H9 (cell line): Measurements from ENCODE around the gene IGSF5. TPM values are rescaled to one million over a fixed set of nuclear protein-coding genes. Genes with fewer than 3 reads are reported as not detected.

Experiments
- DNase-seq: peaks from one replicate; pipeline ENCODE4 v3.0.0-alpha.2; 2017
- H2AFZ ChIP-seq: one replicate; pipeline ENCODE4 v1.6.1; 2013; ENCODE audit warnings: mild to moderate bottlenecking, low read length, control low read depth, moderate library complexity
- H2AK5ac ChIP-seq: 2 replicates; pipeline ENCODE4 v1.6.1; 2013; ENCODE audit warnings: low read length, control low read depth, mixed read lengths; ENCODE audit not compliant: insufficient read length
- H2BK120ac ChIP-seq: one replicate; pipeline ENCODE4 v1.6.1; 2013; ENCODE audit warnings: low read depth, mild to moderate bottlenecking, low read length, control low read depth, inconsistent platforms; ENCODE audit not compliant: poor library complexity, severe bottlenecking
- H2BK12ac ChIP-seq: 2 replicates; pipeline ENCODE4 v1.6.1; 2013; ENCODE audit warnings: low read length, control low read depth, mixed read lengths, low read depth; ENCODE audit not compliant: insufficient read length
- H2BK15ac ChIP-seq: 2 replicates; pipeline ENCODE4 v1.6.1; 2013; ENCODE audit warnings: low read depth, low read length, control low read depth
- H2BK20ac ChIP-seq: one replicate; pipeline ENCODE4 v1.6.1; 2013; ENCODE audit warnings: low read depth, mild to moderate bottlenecking, low read length, control low read depth, inconsistent platforms; ENCODE audit not compliant: poor library complexity, severe bottlenecking
- H2BK5ac ChIP-seq: 2 replicates; pipeline ENCODE4 v1.6.1; 2013; ENCODE audit warnings: low read length, control low read depth, mixed read lengths; ENCODE audit not compliant: insufficient read length
- H3K14ac ChIP-seq: 2 replicates; pipeline ENCODE4 v1.6.1; 2013; ENCODE audit warnings: low read length, control low read depth; ENCODE audit not compliant: insufficient read depth
- H3K18ac ChIP-seq: 2 replicates; pipeline ENCODE4 v1.6.1; 2013; ENCODE audit warnings: low read depth, mild to moderate bottlenecking, mixed read lengths, low read length, control low read depth; ENCODE audit not compliant: insufficient read length
- H3K23ac ChIP-seq: 2 replicates; pipeline ENCODE4 v1.6.1; 2013; ENCODE audit warnings: low read length, control low read depth, mixed read lengths, low read depth; ENCODE audit not compliant: insufficient read length
- H3K23me2 ChIP-seq: 2 replicates; pipeline ENCODE4 v1.6.1; 2013; ENCODE audit warnings: low read depth, mild to moderate bottlenecking, mixed read lengths, low read length, control low read depth; ENCODE audit not compliant: insufficient read length, poor library complexity, severe bottlenecking
- H3K27ac ChIP-seq: 2 replicates; pipeline ENCODE4 v1.5.1; 2013; ENCODE audit warnings: low read length, control low read depth, mixed read lengths, low read depth; ENCODE audit not compliant: insufficient read length
- H3K27me3 ChIP-seq: 2 replicates; pipeline ENCODE4 v1.6.1; 2013; ENCODE audit warnings: low read length, control low read depth, inconsistent platforms; ENCODE audit not compliant: insufficient read depth
- H3K4ac ChIP-seq: 2 replicates; pipeline ENCODE4 v1.6.1; 2013; ENCODE audit warnings: low read depth, mild to moderate bottlenecking, control low read depth, inconsistent platforms, low read length, moderate library complexity
- H3K4me1 ChIP-seq: 2 replicates; pipeline ENCODE4 v1.6.1; 2013; ENCODE audit warnings: low read length, control low read depth, inconsistent platforms; ENCODE audit not compliant: insufficient read depth
- H3K4me2 ChIP-seq: 2 replicates; pipeline ENCODE4 v1.6.1; 2013; ENCODE audit warnings: low read length, control low read depth, mixed read lengths; ENCODE audit not compliant: insufficient read length, insufficient read depth
- H3K56ac ChIP-seq: 2 replicates; pipeline ENCODE4 v1.6.1; 2013; ENCODE audit warnings: low read depth, mild to moderate bottlenecking, mixed read lengths, low read length, control low read depth; ENCODE audit not compliant: insufficient read length
- H3K79me1 ChIP-seq: 2 replicates; pipeline ENCODE4 v1.6.1; 2013; ENCODE audit warnings: low read depth, mild to moderate bottlenecking, moderate library complexity, low read length, control low read depth, inconsistent platforms; ENCODE audit not compliant: insufficient read depth, poor library complexity, severe bottlenecking
- H3K79me2 ChIP-seq: 2 replicates; pipeline ENCODE4 v1.6.1; 2013; ENCODE audit warnings: low read length, control low read depth, inconsistent platforms; ENCODE audit not compliant: insufficient read depth
- H3K9ac ChIP-seq: 2 replicates; pipeline ENCODE4 v1.6.1; 2013; ENCODE audit warnings: low read length, control low read depth, mixed read lengths; ENCODE audit not compliant: insufficient read length; ENCODE audit errors: extremely low read depth
- H3K9me3 ChIP-seq: one replicate; pipeline ENCODE4 v1.6.1; 2013; ENCODE audit warnings: low read depth, low read length, inconsistent platforms; ENCODE audit not compliant: control insufficient read depth
- H3T11ph ChIP-seq: one replicate; pipeline ENCODE4 v1.6.1; 2013; ENCODE audit warnings: mild to moderate bottlenecking, low read length, control low read depth, inconsistent platforms
- H4K20me1 ChIP-seq: one replicate; pipeline ENCODE4 v1.6.1; 2013; ENCODE audit not compliant: control insufficient read depth, insufficient read length, insufficient read depth
- H4K5ac ChIP-seq: 2 replicates; pipeline ENCODE4 v1.6.1; 2013; ENCODE audit warnings: low read depth, mild to moderate bottlenecking, mixed read lengths, low read length, control low read depth; ENCODE audit not compliant: insufficient read length
- H4K8ac ChIP-seq: replicated peaks from 2 replicates; pipeline ENCODE4 v1.6.1; 2013; ENCODE audit warnings: low read length, control low read depth, mixed read lengths, low read depth; ENCODE audit not compliant: insufficient read length
- H4K91ac ChIP-seq: 2 replicates; pipeline ENCODE4 v1.6.1; 2013; ENCODE audit warnings: low read depth, mild to moderate bottlenecking, moderate library complexity, mixed read lengths, low read length, control low read depth; ENCODE audit not compliant: insufficient read length
- H3K27ac Mint-ChIP-seq, 3 experiments: 2 replicates in 2 of 3; 3 replicates in 1 of 3; pipeline ENCODE4 v1.8.0; 2020 to 2021; ENCODE audit warnings: mixed read lengths in 3 of 3, mild to moderate bottlenecking in 1 of 3, moderate library complexity in 1 of 3
- H3K27me3 Mint-ChIP-seq: 2 replicates; pipeline ENCODE4 v1.8.0; 2021; ENCODE audit warnings: low read depth, mild to moderate bottlenecking, moderate library complexity, mixed read lengths
- H3K36me3 Mint-ChIP-seq, 3 experiments: 2 replicates in 2 of 3; 3 replicates in 1 of 3; pipeline ENCODE4 v1.8.0; 2020 to 2021; ENCODE audit warnings: low read depth in 3 of 3, mixed read lengths in 3 of 3; ENCODE audit not compliant: insufficient read depth in 1 of 3
- H3K4me1 Mint-ChIP-seq, 2 experiments: 2 replicates each; pipeline ENCODE4 v1.8.0; 2020; ENCODE audit warnings: mixed read lengths in 2 of 2
- H3K4me3 Mint-ChIP-seq, 2 experiments: 2 replicates in 1 of 2; 3 replicates in 1 of 2; pipeline ENCODE4 v1.8.0; 2020 to 2021; ENCODE audit warnings: mild to moderate bottlenecking in 2 of 2, mixed read lengths in 2 of 2, moderate library complexity in 1 of 2
- H3K9me3 Mint-ChIP-seq, 2 experiments: 2 replicates in 1 of 2; 3 replicates in 1 of 2; pipeline ENCODE4 v1.8.0; 2020; ENCODE audit warnings: mild to moderate bottlenecking in 2 of 2, mixed read lengths in 2 of 2, moderate library complexity in 1 of 2
- WGBS: extraction: QIAGEN DNeasy Blood & Tissue Kit; methylation state at CpG from one replicate; pipeline ENCODE4 v1.1.7; 2013; ENCODE audit warnings: missing lambda C conversion rate, low lambda C conversion rate, mixed read lengths; ENCODE audit not compliant: insufficient read length; ENCODE audit errors: extremely low coverage; 5-methylcytosine and 5-hydroxymethylcytosine counted together
- total RNA-seq: library from RNA; stranded (reverse); gene quantifications from 2 replicates; pipeline ENCODE4 v1.2.1, GENCODE V29; 2021
- TF ChIP-seq, protein P1 (sequence below): fragments of 200-600 bp; sonication (generic); conservative IDR thresholded peaks from 3 replicates; pipeline ENCODE4 v1.8.0; 2021; ENCODE audit warnings: antibody characterized with exemption, mild to moderate bottlenecking

IGSF5 gene
- total RNA-seq, 1 experiment from 2014 or later = 2.1 TPM

DNA sequence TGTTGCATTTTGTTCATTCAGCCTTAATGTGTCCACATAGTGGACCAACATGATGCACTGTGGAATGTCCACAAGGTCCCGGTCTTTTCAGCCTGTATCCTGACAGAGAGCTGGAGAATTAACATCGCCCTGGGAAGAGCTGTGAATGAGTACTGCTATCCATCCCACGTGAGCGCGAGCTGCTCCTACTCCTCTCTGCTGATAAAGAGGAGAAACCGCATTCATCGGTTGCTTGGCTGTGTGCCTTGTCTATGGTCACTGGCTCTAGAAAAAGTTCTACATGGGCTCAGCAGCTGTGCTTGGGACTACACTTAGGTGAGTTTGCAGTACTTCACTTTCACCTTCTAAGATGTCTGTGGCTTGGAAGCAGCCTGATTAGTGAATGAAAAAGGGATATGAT lies 31.1 kb upstream of the IGSF5 start:
- WGBS = no CpG with 5 or more reads among the region's 7 CpGs
- H2BK15ac ChIP-seq = no peak overlapping the region
- H2AK5ac ChIP-seq = no peak overlapping the region
- no peak overlapping the region for H4K5ac ChIP-seq
- Mint-ChIP-seq H3K27ac (no peak overlapping the region), H3K36me3 (peaks cover 0 to 25% (median 10%) of the 10 kb centered on the region in 3 experiments; a peak in 4 of 7 replicates), H3K9me3 (no peaks in the 10 kb centered on the region; a peak in 1 of 5 replicates), H3K4me3 (no peak overlapping the region), H3K4me1 (peaks cover 6 to 19% of the 10 kb centered on the region in 2 experiments), H3K27me3 (no peaks in the 10 kb centered on the region)
- no peak overlapping the region for H4K91ac ChIP-seq
- no peak overlapping the region for H3T11ph ChIP-seq
- no peaks in the 10 kb centered on the region for H3K79me1 ChIP-seq
- no peak overlapping the region for H3K23ac ChIP-seq
- no peak overlapping the region for H2BK5ac ChIP-seq
- no peak overlapping the region for H4K8ac ChIP-seq
- H3K4ac ChIP-seq = no peak overlapping the region
- no peak overlapping the region for H3K4me2 ChIP-seq
- H2AFZ ChIP-seq = no peak overlapping the region
- H3K9ac ChIP-seq = no peak overlapping the region
- no peak overlapping the region for H3K56ac ChIP-seq
- H3K79me2 ChIP-seq = no peaks in the 10 kb centered on the region
- no peaks in the 10 kb centered on the region for H3K9me3 ChIP-seq
- H3K23me2 ChIP-seq = no peaks in the 10 kb centered on the region
- DNase-seq = no peak
- TF ChIP-seq, protein P1, sequence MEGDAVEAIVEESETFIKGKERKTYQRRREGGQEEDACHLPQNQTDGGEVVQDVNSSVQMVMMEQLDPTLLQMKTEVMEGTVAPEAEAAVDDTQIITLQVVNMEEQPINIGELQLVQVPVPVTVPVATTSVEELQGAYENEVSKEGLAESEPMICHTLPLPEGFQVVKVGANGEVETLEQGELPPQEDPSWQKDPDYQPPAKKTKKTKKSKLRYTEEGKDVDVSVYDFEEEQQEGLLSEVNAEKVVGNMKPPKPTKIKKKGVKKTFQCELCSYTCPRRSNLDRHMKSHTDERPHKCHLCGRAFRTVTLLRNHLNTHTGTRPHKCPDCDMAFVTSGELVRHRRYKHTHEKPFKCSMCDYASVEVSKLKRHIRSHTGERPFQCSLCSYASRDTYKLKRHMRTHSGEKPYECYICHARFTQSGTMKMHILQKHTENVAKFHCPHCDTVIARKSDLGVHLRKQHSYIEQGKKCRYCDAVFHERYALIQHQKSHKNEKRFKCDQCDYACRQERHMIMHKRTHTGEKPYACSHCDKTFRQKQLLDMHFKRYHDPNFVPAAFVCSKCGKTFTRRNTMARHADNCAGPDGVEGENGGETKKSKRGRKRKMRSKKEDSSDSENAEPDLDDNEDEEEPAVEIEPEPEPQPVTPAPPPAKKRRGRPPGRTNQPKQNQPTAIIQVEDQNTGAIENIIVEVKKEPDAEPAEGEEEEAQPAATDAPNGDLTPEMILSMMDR = no peak
- no peak overlapping the region for H3K14ac ChIP-seq
- no peak overlapping the region for H2BK120ac ChIP-seq
- H2BK20ac ChIP-seq = no peak overlapping the region
- no peaks in the 10 kb centered on the region for H3K4me1 ChIP-seq
- H3K27me3 ChIP-seq = no peaks in the 10 kb centered on the region
- H2BK12ac ChIP-seq = no peak overlapping the region
- H3K27ac ChIP-seq = no peak overlapping the region
- H4K20me1 ChIP-seq = no peaks in the 10 kb centered on the region
- H3K18ac ChIP-seq = no peak overlapping the region
